ENCODE data around the gene UACA. TPM values are rescaled to one million over a fixed set of nuclear protein-coding genes. Genes with fewer than 3 reads are reported as not detected.

The UACA gene
- total and polyA plus RNA-seq, 2 of the 8 experiments (the other 6 are each of a cell fraction or from before 2014, with no cell fraction given), result 28.6 to 38.9 TPM

DNA sequence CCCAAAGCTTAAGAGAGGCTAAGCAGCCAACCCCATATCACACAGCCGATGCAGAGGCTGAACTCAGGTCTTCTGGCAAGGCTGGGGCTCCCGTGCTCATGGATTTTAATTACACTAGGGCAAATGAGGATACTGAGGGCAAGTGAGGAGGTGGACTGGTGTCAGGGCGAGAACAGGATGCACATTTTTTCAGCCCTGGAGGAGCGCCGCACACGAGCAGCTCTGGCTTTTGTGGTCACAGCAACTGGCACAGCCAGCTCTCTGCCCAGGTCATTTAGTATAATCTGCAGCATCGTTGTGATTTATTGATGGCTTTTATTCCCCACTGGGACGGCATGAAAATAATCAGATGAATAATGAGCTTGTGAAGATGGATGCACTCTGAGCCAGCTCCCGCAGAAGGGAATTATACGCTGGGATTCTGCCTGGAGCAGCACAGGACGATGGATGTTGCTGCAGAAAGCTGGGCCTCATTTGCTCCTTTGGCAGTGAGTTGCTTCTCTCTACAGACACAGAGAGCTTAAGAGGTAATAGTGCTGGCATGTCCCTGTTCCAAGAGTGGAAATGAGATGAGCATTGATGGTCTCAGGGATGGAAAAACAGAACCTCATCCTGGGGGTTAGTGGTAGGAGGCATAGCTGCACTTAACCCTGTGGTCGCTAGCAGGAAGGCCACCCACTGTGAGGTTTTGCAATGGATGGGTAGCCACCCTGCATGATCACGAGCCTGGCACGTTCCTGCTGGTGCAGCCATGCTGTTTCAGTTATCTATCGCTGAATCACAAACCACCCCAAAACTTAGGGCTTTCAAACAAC, 135.4 kb downstream of the UACA start:
- WGBS, 2 experiments (ENCODE audit: extremely low coverage in 1 of 2, insufficient coverage in 1 of 2, insufficient read length in 1 of 2, insufficient replicate concordance in 2 of 2, low coverage in 1 of 2, low lambda C conversion rate in 2 of 2, missing lambda C conversion rate in 1 of 2), result 84% methylated on average over 15 of the region's 15 CpGs; no CpG with 5 or more reads in 1 of the 2 experiments
- Histone ChIP-seq H3K14ac (ENCODE audit: insufficient read length) (no peak overlapping the region), H3K56ac (replicated peaks; ENCODE audit: insufficient read length, low read depth, low read length) (no peak overlapping the region), H4K91ac (replicated peaks; ENCODE audit: insufficient read length, low read length) (no peak overlapping the region), H3K18ac (ENCODE audit: extremely low read depth, low read length) (no peak overlapping the region), H3K79me2 (ENCODE audit: control insufficient read depth in 1 of 2, insufficient read depth in 2 of 2, low read length in 2 of 2) (no peaks in the 10 kb centered on the region), H3K9me3 (ENCODE audit: insufficient read depth in 2 of 2, low read depth in 1 of 2, low read length in 1 of 2) (peaks cover 0 to 3% of the 10 kb centered on the region in 2 experiments; a peak in 1 of 4 replicates), H4K20me1 (replicated peaks in 1 of 2; ENCODE audit: control insufficient read depth in 1 of 2, insufficient read depth in 2 of 2, low read length in 2 of 2) (no peaks in the 10 kb centered on the region), H2BK120ac (replicated peaks; ENCODE audit: low read depth, low read length) (no peak overlapping the region), H3K27ac (ENCODE audit: low read depth, low read length) (no peak overlapping the region), H4K8ac (ENCODE audit: extremely low read depth, insufficient read depth, low read length) (no peak overlapping the region), H3K23ac (ENCODE audit: insufficient read length) (no peak overlapping the region), H4K5ac (ENCODE audit: insufficient read length, low read depth, low read length) (no peak overlapping the region), H3K4me3 (ENCODE audit: extremely low read depth in 1 of 4, insufficient read depth in 2 of 4, low read depth in 3 of 4, low read length in 4 of 4) (no peak overlapping the region), H2BK15ac (ENCODE audit: low read length) (no peak overlapping the region), H2AFZ (ENCODE audit: low read length) (no peak overlapping the region), H3K4ac (replicated peaks; ENCODE audit: insufficient read length, low read depth, low read length) (no peak overlapping the region), H2BK12ac (ENCODE audit: low read depth, low read length) (no peak overlapping the region), H3K9ac (replicated peaks in 1 of 4; ENCODE audit: extremely low read depth in 1 of 4, low read depth in 3 of 4, low read length in 3 of 4) (no peak overlapping the region), H3K4me1 (replicated peaks in 1 of 4; ENCODE audit: control insufficient read depth in 3 of 4, insufficient read depth in 4 of 4, low read length in 3 of 4) (peaks cover 13 to 26% (median 19%) of the 10 kb centered on the region in 4 experiments), H3K4me2 (ENCODE audit: insufficient read depth in 1 of 2, low read depth in 2 of 2, low read length in 2 of 2) (no peak overlapping the region), H3K36me3 (ENCODE audit: control insufficient read depth in 2 of 4, insufficient read depth in 4 of 4, low read length in 3 of 4) (no peaks in the 10 kb centered on the region), H3K79me1 (ENCODE audit: low read depth, low read length) (no peaks in the 10 kb centered on the region), H3K23me2 (ENCODE audit: low read depth, low read length) (no peaks in the 10 kb centered on the region; the same call in 1 of the 2 replicates), H2AK5ac (ENCODE audit: low read depth, low read length) (no peak overlapping the region), H3K27me3 (replicated peaks in 1 of 4; ENCODE audit: control insufficient read depth in 3 of 4, extremely low read depth in 1 of 4, insufficient read depth in 3 of 4, low read length in 3 of 4) (no peaks in the 10 kb centered on the region; a peak in 2 of 7 replicates), H2BK5ac (ENCODE audit: low read depth, low read length) (no peak overlapping the region), H2BK20ac (ENCODE audit: low read length) (peak overlapping the region; percentile 35; the same call in 1 of the 2 replicates)
- DNase-seq (ENCODE audit: low read depth in 1 of 2, low spot score in 2 of 2) (no peak), FAIRE-seq (no peak)
- CTCF ChIA-PET (ENCODE audit: partially characterized antibody), result interaction anchor here (0.6 to 2.3 kb wide), 8 partner anchors 9 to 94 kb away, joined by 3 to 12 read pairs (median 3); no protein-coding TSS in a partner anchor
- TF ChIP-seq, protein P1, sequence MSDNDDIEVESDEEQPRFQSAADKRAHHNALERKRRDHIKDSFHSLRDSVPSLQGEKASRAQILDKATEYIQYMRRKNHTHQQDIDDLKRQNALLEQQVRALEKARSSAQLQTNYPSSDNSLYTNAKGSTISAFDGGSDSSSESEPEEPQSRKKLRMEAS (IDR thresholded peaks at IDR 0.05), result peak; percentile 26; the same call in 1 of the 2 replicates
- TF ChIP-seq EGR1 (IDR thresholded peaks at IDR 0.05; ENCODE audit: borderline replicate concordance, low read depth, low read length) (no peak), CEBPB (IDR thresholded peaks at IDR 0.05; ENCODE audit: low read depth, low read length) (0 out of 2 replicates have a peak, but pooled peaks have one; percentile 16)
- POLR2A ChIA-PET (ENCODE audit: partially characterized antibody), result interaction anchor here (0.8 to 1.3 kb wide), 3 partner anchors 10 to 52 kb away, joined by 3 to 4 read pairs (median 3); no protein-coding TSS in a partner anchor
